Stimulated activated CD8-positive, alpha-beta memory T cell treated with anti-CD3 and anti-CD28 coated beads, Interleukin-4, amount 100 ng/mL, for 48 hours (primary cell): Measurements from ENCODE around the gene STAB1.
A peak's percentile ranks its signal among the peaks of the same experiment; 100 is the strongest.

Experiments used
- DNase-seq: peaks from one replicate; pipeline ENCODE4 v3.0.0-alpha.2; 2020

STAB1 gene

DNA sequence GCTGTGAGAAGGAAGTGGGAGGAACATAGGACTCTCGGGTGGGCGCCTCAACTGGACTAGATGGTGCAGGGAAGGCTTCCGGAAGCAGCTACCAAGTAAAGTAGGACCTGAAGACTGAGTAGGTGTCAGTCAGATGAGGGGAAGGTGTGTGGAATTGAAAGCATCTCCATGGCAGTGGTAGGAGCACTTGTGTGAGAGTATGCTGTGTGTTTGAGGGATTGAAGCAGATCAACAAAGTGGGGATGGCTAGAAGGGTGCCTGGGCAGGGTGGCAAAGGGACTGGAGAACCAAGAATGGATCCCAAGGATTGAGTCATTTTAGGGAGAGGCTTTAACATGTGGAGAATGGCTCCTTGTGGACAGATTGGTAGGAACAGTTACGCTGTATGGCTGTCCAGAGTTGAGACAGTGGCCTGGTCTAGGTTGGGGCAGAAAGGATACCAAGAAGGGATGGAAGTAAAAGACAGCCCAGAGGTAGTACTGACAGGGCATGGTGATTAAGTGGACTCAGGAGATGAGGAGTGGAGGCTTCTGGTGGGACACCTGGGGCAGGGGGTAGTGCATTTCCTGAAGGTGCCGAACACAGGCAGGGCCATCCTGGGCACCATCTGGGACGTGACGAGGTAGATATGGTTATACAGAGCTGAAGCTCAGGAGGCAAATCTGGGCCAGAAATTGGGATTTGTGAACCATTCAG, 42.7 kb downstream of the STAB1 start:
- DNase-seq, result peak; percentile 22

DNA sequence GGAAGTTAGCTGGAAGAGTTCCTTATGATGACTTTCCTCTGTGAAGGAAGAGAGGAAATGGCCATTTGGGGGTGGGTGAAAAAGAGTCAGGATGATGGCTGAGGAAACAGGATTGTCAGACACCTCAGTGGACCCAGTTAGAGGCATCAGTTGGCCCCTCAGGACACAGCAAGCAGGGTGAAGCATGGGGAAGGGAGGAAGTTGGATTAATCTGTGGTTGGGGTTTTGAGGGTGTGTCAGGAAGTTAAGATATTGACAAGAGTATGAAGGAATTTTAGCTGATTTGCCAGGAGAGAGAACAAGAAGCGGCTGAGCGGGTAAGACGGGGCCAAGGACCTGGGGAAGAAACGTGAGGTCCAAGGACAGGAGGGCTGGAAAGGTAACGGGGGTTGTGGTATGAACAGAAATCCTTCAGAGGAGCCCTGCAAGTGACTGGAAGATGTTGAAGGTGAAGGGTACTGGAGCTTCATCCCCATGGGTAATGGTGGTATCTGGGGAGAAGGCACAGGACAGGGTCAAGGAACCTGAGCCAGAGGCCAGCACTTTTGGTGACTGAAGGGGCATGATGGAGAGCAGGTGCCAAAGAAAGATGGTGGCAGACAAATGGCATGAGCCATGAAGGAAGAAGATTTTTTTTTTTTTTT, 44.0 kb downstream of the STAB1 start:
- DNase-seq, result no peak

GRCh38 chr3:52541050-52541449, 45.9 kb downstream of the STAB1 start:
- DNase-seq, result no peak

DNA sequence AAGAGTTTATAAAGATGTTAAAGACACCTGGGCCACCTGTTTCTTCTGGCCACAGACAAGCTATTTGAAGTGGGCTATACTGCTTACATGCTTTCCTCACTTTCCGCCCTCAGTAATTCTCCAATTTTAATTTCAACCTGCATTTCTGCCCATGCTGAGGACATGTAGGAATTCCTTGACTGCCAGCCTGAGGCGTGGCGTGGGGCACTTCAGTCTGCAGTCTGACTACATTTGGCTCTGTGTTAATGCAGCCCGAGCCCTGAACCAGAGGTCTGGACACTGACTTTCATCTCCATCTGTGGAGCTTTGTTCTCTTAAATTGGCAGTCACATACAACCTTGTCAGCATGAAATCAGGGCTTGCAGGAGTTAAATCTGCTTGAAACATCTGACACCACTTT, 49.8 kb downstream of the STAB1 start:
- DNase-seq, result no peak

DNA sequence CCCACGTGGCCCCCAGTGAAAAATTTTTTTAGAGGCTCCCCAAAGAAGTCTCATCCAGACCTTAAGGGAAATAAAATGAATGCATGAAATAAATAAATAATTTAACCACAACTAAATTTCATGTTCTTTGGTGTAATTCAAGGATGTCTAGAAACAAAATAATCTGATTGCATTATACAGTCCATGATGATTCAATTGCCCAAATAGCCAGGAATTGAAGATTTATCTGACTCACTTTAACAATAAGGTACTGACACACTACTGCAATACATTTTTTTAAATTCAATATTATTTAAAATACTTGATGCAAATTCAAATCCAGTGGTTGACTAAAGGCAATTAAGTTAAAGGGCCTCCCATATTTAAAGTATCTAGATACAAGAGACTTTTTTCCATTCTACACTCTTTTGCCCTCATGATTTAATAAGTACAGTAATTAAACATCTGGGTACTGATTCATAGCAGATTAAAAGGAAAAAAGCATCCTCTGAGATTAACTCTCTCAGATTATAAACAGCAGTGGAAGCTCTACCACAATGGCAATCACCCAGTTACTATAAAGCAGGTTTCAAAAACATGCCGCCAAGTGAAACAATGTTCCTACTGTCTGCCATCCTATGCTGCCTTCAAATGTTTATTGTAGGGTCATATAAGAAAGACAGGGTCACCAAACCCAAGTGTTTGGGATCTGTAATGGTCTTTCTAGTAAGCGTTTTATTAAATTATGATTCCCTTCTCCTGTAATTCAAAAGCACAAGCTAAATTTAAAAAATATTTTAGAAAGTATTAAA, 51.2 kb downstream of the STAB1 start:
- no peak for DNase-seq

GRCh38 chr3:52547143-52547542, 52.0 kb downstream of the STAB1 start:
- no peak for DNase-seq

- no peak for DNase-seq
Observed at GRCh38 chr3:52551118-52551517, 56.0 kb downstream of the STAB1 start.

GRCh38 chr3:52552089-52552488, 57.0 kb downstream of the STAB1 start:
- no peak for DNase-seq

- no peak for DNase-seq
Observed at GRCh38 chr3:52554026-52554755, 59.1 kb downstream of the STAB1 start.

GRCh38 chr3:52555056-52555455, 59.9 kb downstream of the STAB1 start:
- DNase-seq, result no peak

GRCh38 chr3:52557011-52557960, 62.1 kb downstream of the STAB1 start:
- no peak for DNase-seq

DNA sequence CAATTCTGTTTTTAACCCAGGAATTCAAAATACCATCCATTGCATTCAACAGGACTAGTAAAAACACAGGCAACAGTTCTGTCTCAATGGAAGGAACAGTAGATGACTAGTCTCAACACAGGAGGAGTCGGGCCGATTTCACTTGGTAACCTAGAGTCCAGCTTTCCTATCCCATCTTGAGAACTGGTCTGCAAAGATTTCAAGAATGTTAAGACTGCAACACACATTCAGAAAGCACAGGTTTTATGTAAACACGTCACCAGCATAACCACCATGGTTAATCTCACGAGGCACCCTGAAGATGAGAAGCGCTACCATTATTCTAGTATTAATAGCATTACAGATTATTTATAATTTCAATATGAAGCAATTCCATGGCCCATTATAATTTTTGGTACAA, 63.3 kb downstream of the STAB1 start:
- DNase-seq, result no peak

DNA sequence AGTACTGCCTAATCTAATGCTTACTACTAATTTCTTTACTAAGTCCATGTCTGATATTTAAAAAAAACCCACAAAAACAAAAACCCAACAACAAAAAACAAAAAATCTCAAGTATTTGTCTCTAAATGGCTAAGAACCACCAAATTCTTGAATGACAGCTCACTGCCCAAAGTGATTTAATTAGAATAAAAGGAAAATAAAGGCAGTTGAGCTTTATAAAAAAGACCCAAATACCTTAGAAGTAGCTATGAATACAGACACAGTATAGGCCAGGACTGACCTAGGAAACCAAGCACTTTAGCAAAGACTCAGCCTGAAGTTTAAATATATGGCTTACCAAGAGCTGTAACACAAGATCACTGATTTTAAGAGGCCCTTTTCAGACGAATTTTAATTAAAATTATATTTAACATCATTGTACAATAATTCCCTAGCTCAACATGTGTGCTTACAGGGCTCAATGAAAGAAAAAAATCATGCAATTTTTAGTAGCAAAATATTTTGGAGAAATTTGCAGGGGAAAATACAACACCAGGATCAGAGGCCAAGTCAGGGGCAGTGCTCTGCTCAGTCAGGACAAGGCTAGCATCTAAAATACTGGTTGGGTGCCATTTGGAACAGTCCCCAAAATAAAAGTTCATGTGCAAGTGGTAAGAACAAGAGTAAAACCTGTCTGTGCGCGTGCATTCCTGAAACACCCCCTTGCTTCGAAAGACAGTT, 66.0 kb downstream of the STAB1 start:
- no peak for DNase-seq

DNA sequence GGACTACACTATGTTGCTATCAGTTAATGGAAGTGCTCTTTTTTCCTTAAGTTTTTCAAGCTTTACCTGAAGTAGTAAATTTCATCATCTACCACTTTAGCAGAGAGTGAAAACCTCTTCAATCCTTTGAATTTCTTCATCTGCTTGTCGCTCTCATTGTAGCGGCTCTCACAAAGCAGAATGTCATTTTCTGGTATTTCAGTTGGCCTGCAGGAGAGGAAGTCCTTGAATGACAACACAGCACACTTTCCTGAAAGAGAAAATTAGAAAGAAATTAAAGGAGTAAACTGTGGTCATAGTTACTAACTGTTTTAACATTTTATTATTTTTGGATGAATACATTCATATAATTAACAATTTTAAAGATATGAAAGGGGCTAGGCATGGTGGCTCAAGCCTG, 68.8 kb downstream of the STAB1 start:
- no peak for DNase-seq

GRCh38 chr3:52568069-52568468, 72.9 kb downstream of the STAB1 start:
- no peak for DNase-seq

DNA sequence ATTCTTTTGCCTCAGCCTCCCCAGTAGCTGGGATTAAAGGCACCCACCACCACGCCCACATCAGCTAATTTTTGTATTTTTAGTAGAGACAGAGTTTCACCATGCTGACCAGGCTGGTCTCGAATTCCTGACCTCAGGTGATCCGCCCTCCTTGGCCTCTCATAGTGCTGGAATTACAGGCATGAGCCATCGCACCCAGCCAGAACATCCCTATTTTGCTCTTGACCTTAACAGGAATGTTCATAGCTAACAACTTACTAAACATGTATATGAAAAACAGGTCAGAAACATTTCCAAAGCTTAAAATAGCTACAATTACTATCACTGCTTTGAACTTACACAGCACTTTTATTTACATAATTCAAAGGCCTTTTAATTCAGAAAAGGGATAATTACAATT, 74.9 kb downstream of the STAB1 start:
- no peak for DNase-seq

- DNase-seq, result no peak
Observed at GRCh38 chr3:52572221-52572620, 77.1 kb downstream of the STAB1 start.
